ENCODE data around the gene EMILIN2. TPM values are rescaled to one million over a fixed set of nuclear protein-coding genes. Genes with fewer than 3 reads are reported as not detected.

The EMILIN2 gene
- total RNA-seq, 4 donors from 2014 or later, result 17.9 to 29.9 (median 22.2) TPM

- Histone ChIP-seq H3K9me3 (no peaks in the 10 kb centered on the region), H3K4me1 (peaks cover 0 to 15% of the 10 kb centered on the region in 2 donors), H3K27me3 (no peaks in the 10 kb centered on the region), H3K36me3 (peaks cover 14 to 26% of the 10 kb centered on the region in 2 donors), H3K27ac (no peak overlapping the region), H3K4me3 (replicated peaks in 1 of 3) (no peak overlapping the region)
- no peak for DNase-seq
- intact Hi-C loops (cut with DNase I), result no loop called here
- WGBS, 2 donors, result 92 to 93% methylated on average over 2 of the region's 2 CpGs
- TF ChIP-seq POLR2A (IDR thresholded peaks at IDR 0.05), result no peak
- TF ChIP-seq CTCF (IDR thresholded peaks at IDR 0.05), result no peak
These were observed 62.1 kb downstream of the EMILIN2 start for GRCh38 chr18:2908946-2909335.

GRCh38 chr18:2909431-2910140, 62.8 kb downstream of the EMILIN2 start:
- Histone ChIP-seq H3K4me1 (peaks cover 0 to 15% of the 10 kb centered on the region in 2 donors), H3K27ac (no peak overlapping the region), H3K9me3 (no peaks in the 10 kb centered on the region), H3K4me3 (replicated peaks in 1 of 3) (no peak overlapping the region), H3K36me3 (peaks cover 15 to 26% of the 10 kb centered on the region in 2 donors), H3K27me3 (no peaks in the 10 kb centered on the region)
- no peak for DNase-seq
- intact Hi-C loops (cut with DNase I), result loop anchor here (10.0 kb wide), 1 partner anchor 135 kb away; no protein-coding TSS in a partner anchor
- TF ChIP-seq CTCF (IDR thresholded peaks at IDR 0.05) (no peak), POLR2A (IDR thresholded peaks at IDR 0.05) (no peak)
- WGBS, 2 donors, result 87 to 95% methylated on average over 16 to 22 of the region's 22 CpGs

- no peak for DNase-seq
- no peak overlapping the region for H3K27ac ChIP-seq
- intact Hi-C loops (cut with DNase I), result loop anchor here (10.0 kb wide), 1 partner anchor 135 kb away; no protein-coding TSS in a partner anchor
- H3K4me1 ChIP-seq, result peaks cover 0 to 15% of the 10 kb centered on the region in 2 donors
- H3K36me3 ChIP-seq, result peaks cover 22 to 33% of the 10 kb centered on the region in 2 donors
- 80 to 90% methylated on average over 3 to 8 of the region's 10 CpGs for WGBS, 2 donors
- no peak for TF ChIP-seq POLR2A (IDR thresholded peaks at IDR 0.05)
- no peak for TF ChIP-seq CTCF (IDR thresholded peaks at IDR 0.05)
- H3K4me3 ChIP-seq (replicated peaks in 1 of 3), result no peak overlapping the region
- no peaks in the 10 kb centered on the region for H3K27me3 ChIP-seq
- H3K9me3 ChIP-seq, result no peaks in the 10 kb centered on the region
These were observed 63.5 kb downstream of the EMILIN2 start for GRCh38 chr18:2910261-2910660.

GRCh38 chr18:2910751-2911425, 64.1 kb downstream of the EMILIN2 start:
- 91 to 95% methylated on average over 13 of the region's 13 CpGs for WGBS, 2 donors
- Histone ChIP-seq H3K36me3 (peaks cover 22 to 34% of the 10 kb centered on the region in 2 donors), H3K27me3 (no peaks in the 10 kb centered on the region), H3K27ac (no peak overlapping the region), H3K4me1 (peaks cover 0 to 11% of the 10 kb centered on the region in 2 donors), H3K4me3 (replicated peaks in 1 of 3) (no peak overlapping the region), H3K9me3 (no peaks in the 10 kb centered on the region)
- DNase-seq, result no peak
- TF ChIP-seq POLR2A (IDR thresholded peaks at IDR 0.05), result no peak
- intact Hi-C loops (cut with DNase I), result loop anchor here (10.0 kb wide), 1 partner anchor 136 kb away; no protein-coding TSS in a partner anchor

GRCh38 chr18:2911533-2911932, 64.7 kb downstream of the EMILIN2 start:
- intact Hi-C loops (cut with DNase I), result loop anchor here (10.0 kb wide), 1 partner anchor 137 kb away; no protein-coding TSS in a partner anchor
- Histone ChIP-seq H3K27ac (no peak overlapping the region), H3K27me3 (no peaks in the 10 kb centered on the region), H3K9me3 (no peaks in the 10 kb centered on the region), H3K4me3 (replicated peaks in 1 of 3) (no peak overlapping the region), H3K36me3 (peaks cover 25 to 38% of the 10 kb centered on the region in 2 donors), H3K4me1 (peaks cover 2 to 14% of the 10 kb centered on the region in 2 donors)
- no peak for DNase-seq
- TF ChIP-seq POLR2A (IDR thresholded peaks at IDR 0.05) (no peak), CTCF (IDR thresholded peaks at IDR 0.05) (no peak)
- WGBS, 2 donors, result 93 to 96% methylated on average over 4 of the region's 4 CpGs

Data from thyroid gland (tissue), 4 donors.